Aortic smooth muscle cell (primary cell): Measurements from ENCODE around the gene DR1. TPM values are rescaled to one million over a fixed set of nuclear protein-coding genes. Genes with fewer than 3 reads are reported as not detected.

Source experiments
- total RNA-seq: library from RNA; depleted of rRNA; stranded (reverse); fragments of >200 nt; gene quantifications from 2 replicates; pipeline ENCODE4 v1.2.3, GENCODE V29; 2014

The DR1 gene
- total RNA-seq = 28.9 and 43.8 TPM in 2 replicates

GRCh38 chr1:93345633-93346420 is at the start of gene DR1:
Gene DR1, plus strand, starts transcription at chr1:93345907. Its CDS starts 739 bp downstream, at chr1:93346646.

Other genes starting within 250 kb of the DR1 start
- gene TMED5, start 165.5 kb upstream of the DR1 start, total RNA-seq = 49.1 and 54.6 TPM in 2 replicates
- 8.6 and 11.1 TPM in 2 replicates for gene CCDC18, start 165.2 kb upstream of the DR1 start, total RNA-seq
- 3.7 and 7.7 TPM in 2 replicates for gene FNBP1L, start 102.2 kb downstream of the DR1 start, total RNA-seq